ENCODE measurements around the gene ANXA2. TPM values are rescaled to one million over a fixed set of nuclear protein-coding genes. Genes with fewer than 3 reads are reported as not detected.

ANXA2 gene
- total RNA-seq, 1 experiment from 2014 or later = 6.7 TPM

DNA sequence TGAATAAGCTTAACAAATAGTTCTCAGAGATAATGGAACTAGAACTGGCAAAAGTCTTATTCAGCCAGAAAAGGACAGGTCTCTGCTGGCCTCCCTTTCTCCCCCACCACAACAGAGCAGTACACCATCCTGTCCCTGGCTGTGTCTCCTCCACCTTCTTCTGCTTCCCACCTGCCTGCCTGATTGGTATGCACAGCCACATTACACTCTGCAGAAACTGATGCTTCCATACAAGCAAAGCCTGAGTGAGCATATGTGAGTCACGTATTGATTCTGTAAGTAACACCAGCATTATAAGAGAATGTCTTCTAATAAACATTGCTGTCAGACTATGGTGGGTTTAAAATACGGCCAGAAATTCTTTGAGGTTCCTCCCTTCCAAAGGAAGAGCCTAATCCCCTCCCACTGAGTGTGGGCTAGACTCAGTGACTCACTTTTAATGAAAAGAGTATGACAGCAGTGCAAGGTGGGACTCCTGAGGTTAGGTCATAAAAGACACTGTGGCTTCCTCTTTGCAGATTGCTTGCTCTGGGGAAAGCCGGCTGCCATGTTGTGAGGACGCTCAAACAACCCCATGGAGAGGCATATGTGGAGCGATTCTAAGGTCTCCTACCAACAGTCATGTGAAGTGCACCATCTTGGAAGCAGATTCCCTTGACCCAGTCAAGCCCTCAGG, 44.4 kb downstream of the ANXA2 start:
- Histone ChIP-seq H3K4me3 (ENCODE audit: low read length) (no peak overlapping the region), H3K36me3 (ENCODE audit: insufficient read depth, low read length) (no peaks in the 10 kb centered on the region), H3K79me2 (ENCODE audit: low read length) (no peaks in the 10 kb centered on the region), H3K4me1 (ENCODE audit: low read length) (no peaks in the 10 kb centered on the region), H3K27ac (ENCODE audit: low read length) (no peak overlapping the region), H3K27me3 (ENCODE audit: low read length) (no peaks in the 10 kb centered on the region), H4K20me1 (ENCODE audit: insufficient read depth, low read depth, low read length) (no peaks in the 10 kb centered on the region), H3K9ac (ENCODE audit: low read length) (no peak overlapping the region), H2AFZ (ENCODE audit: low read length) (no peak overlapping the region), H3K9me2 (replicated peaks; ENCODE audit: insufficient read depth, low read length) (no peaks in the 10 kb centered on the region), H3K9me3 (ENCODE audit: low read length) (no peaks in the 10 kb centered on the region), H3K4me2 (ENCODE audit: low read depth, low read length, poor library complexity, severe bottlenecking) (no peak overlapping the region)
- DNase-seq = no peak

- H3K36me3 ChIP-seq (ENCODE audit: insufficient read depth, low read length) = no peaks in the 10 kb centered on the region
- H3K27me3 ChIP-seq (ENCODE audit: low read length) = no peaks in the 10 kb centered on the region
- DNase-seq = no peak
Observed at GRCh38 chr15:60352525-60352924, 45.3 kb downstream of the ANXA2 start.

DNA sequence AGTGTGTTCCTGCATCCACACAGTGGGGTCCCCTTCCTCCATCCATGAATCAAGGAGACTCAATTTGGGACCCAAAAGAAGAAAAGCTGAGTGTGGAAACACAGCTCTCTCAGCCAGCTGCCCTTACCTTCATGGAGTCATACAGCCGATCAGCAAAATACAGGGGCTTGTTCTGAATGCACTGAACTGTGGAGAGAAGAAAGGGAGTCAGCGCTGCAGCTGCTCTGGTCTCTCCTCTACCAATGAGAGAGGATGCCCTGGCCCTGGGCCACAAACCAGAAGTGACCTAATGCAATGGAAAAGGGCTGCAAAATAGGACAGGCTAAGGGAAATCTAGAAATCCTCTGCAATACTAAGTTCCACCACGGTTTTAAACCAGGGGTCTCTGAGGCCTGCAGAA, 46.7 kb downstream of the ANXA2 start:
- H3K27me3 ChIP-seq (ENCODE audit: low read length) = no peaks in the 10 kb centered on the region
- H3K9me3 ChIP-seq (ENCODE audit: low read length) = no peaks in the 10 kb centered on the region
- no peak overlapping the region for H3K4me3 ChIP-seq (ENCODE audit: low read length)
- H2AFZ ChIP-seq (ENCODE audit: low read length) = no peak overlapping the region
- DNase-seq = no peak
- H3K36me3 ChIP-seq (ENCODE audit: insufficient read depth, low read length) = no peaks in the 10 kb centered on the region
- H3K4me1 ChIP-seq (ENCODE audit: low read length) = no peaks in the 10 kb centered on the region
- H3K9me2 ChIP-seq (replicated peaks; ENCODE audit: insufficient read depth, low read length) = no peaks in the 10 kb centered on the region
- H3K4me2 ChIP-seq (ENCODE audit: low read depth, low read length, poor library complexity, severe bottlenecking) = no peak overlapping the region
- no peak overlapping the region for H3K27ac ChIP-seq (ENCODE audit: low read length)
- no peak overlapping the region for H3K9ac ChIP-seq (ENCODE audit: low read length)
- no peaks in the 10 kb centered on the region for H3K79me2 ChIP-seq (ENCODE audit: low read length)
- H4K20me1 ChIP-seq (ENCODE audit: insufficient read depth, low read depth, low read length) = no peaks in the 10 kb centered on the region

More at GRCh38 chr15:60352525-60352924, 45.3 kb downstream of the ANXA2 start:
- Histone ChIP-seq H3K9ac (ENCODE audit: low read length) (no peak overlapping the region), H3K4me2 (ENCODE audit: low read depth, low read length, poor library complexity, severe bottlenecking) (no peak overlapping the region), H3K27ac (ENCODE audit: low read length) (no peak overlapping the region), H3K9me2 (replicated peaks; ENCODE audit: insufficient read depth, low read length) (no peaks in the 10 kb centered on the region), H3K79me2 (ENCODE audit: low read length) (no peaks in the 10 kb centered on the region), H4K20me1 (ENCODE audit: insufficient read depth, low read depth, low read length) (no peaks in the 10 kb centered on the region), H3K9me3 (ENCODE audit: low read length) (no peaks in the 10 kb centered on the region), H2AFZ (ENCODE audit: low read length) (no peak overlapping the region), H3K4me3 (ENCODE audit: low read length) (no peak overlapping the region), H3K4me1 (ENCODE audit: low read length) (no peaks in the 10 kb centered on the region)

GRCh38 chr15:60350108-60350507, 47.7 kb downstream of the ANXA2 start:
- Histone ChIP-seq H3K9ac (ENCODE audit: low read length) (no peak overlapping the region), H3K4me1 (ENCODE audit: low read length) (no peaks in the 10 kb centered on the region), H3K9me2 (replicated peaks; ENCODE audit: insufficient read depth, low read length) (no peaks in the 10 kb centered on the region), H3K4me3 (ENCODE audit: low read length) (no peak overlapping the region), H3K79me2 (ENCODE audit: low read length) (no peaks in the 10 kb centered on the region), H3K4me2 (ENCODE audit: low read depth, low read length, poor library complexity, severe bottlenecking) (no peak overlapping the region), H2AFZ (ENCODE audit: low read length) (no peak overlapping the region), H3K27me3 (ENCODE audit: low read length) (no peaks in the 10 kb centered on the region), H4K20me1 (ENCODE audit: insufficient read depth, low read depth, low read length) (no peaks in the 10 kb centered on the region), H3K9me3 (ENCODE audit: low read length) (no peaks in the 10 kb centered on the region), H3K27ac (ENCODE audit: low read length) (no peak overlapping the region), H3K36me3 (ENCODE audit: insufficient read depth, low read length) (no peaks in the 10 kb centered on the region)
- no peak for DNase-seq

GRCh38 chr15:60349589-60349988, 48.2 kb downstream of the ANXA2 start:
- H3K4me2 ChIP-seq (ENCODE audit: low read depth, low read length, poor library complexity, severe bottlenecking) = no peak overlapping the region
- no peak overlapping the region for H2AFZ ChIP-seq (ENCODE audit: low read length)
- H3K27ac ChIP-seq (ENCODE audit: low read length) = no peak overlapping the region
- H3K4me1 ChIP-seq (ENCODE audit: low read length) = no peaks in the 10 kb centered on the region
- H3K79me2 ChIP-seq (ENCODE audit: low read length) = no peaks in the 10 kb centered on the region
- H3K9ac ChIP-seq (ENCODE audit: low read length) = no peak overlapping the region
- H3K27me3 ChIP-seq (ENCODE audit: low read length) = no peaks in the 10 kb centered on the region
- no peaks in the 10 kb centered on the region for H4K20me1 ChIP-seq (ENCODE audit: insufficient read depth, low read depth, low read length)
- DNase-seq = no peak
- no peaks in the 10 kb centered on the region for H3K9me2 ChIP-seq (replicated peaks; ENCODE audit: insufficient read depth, low read length)
- no peaks in the 10 kb centered on the region for H3K9me3 ChIP-seq (ENCODE audit: low read length)
- H3K4me3 ChIP-seq (ENCODE audit: low read length) = no peak overlapping the region
- H3K36me3 ChIP-seq (ENCODE audit: insufficient read depth, low read length) = no peaks in the 10 kb centered on the region

GRCh38 chr15:60347480-60348049, 50.2 kb downstream of the ANXA2 start:
- Histone ChIP-seq H3K4me3 (ENCODE audit: low read length) (no peak overlapping the region), H3K9me3 (ENCODE audit: low read length) (no peaks in the 10 kb centered on the region), H3K27me3 (ENCODE audit: low read length) (no peaks in the 10 kb centered on the region), H4K20me1 (ENCODE audit: insufficient read depth, low read depth, low read length) (no peaks in the 10 kb centered on the region), H3K79me2 (ENCODE audit: low read length) (no peaks in the 10 kb centered on the region), H3K27ac (ENCODE audit: low read length) (no peak overlapping the region), H3K9me2 (replicated peaks; ENCODE audit: insufficient read depth, low read length) (no peaks in the 10 kb centered on the region), H3K4me2 (ENCODE audit: low read depth, low read length, poor library complexity, severe bottlenecking) (no peak overlapping the region), H2AFZ (ENCODE audit: low read length) (no peak overlapping the region), H3K9ac (ENCODE audit: low read length) (no peak overlapping the region), H3K36me3 (ENCODE audit: insufficient read depth, low read length) (no peaks in the 10 kb centered on the region), H3K4me1 (ENCODE audit: low read length) (no peaks in the 10 kb centered on the region)
- no peak for DNase-seq

- Histone ChIP-seq H2AFZ (ENCODE audit: low read length) (no peak overlapping the region), H3K4me3 (ENCODE audit: low read length) (no peak overlapping the region), H3K9me3 (ENCODE audit: low read length) (no peaks in the 10 kb centered on the region), H3K79me2 (ENCODE audit: low read length) (no peaks in the 10 kb centered on the region), H3K27ac (ENCODE audit: low read length) (no peak overlapping the region), H4K20me1 (ENCODE audit: insufficient read depth, low read depth, low read length) (no peaks in the 10 kb centered on the region), H3K4me1 (ENCODE audit: low read length) (no peaks in the 10 kb centered on the region), H3K27me3 (ENCODE audit: low read length) (no peaks in the 10 kb centered on the region), H3K4me2 (ENCODE audit: low read depth, low read length, poor library complexity, severe bottlenecking) (no peak overlapping the region), H3K36me3 (ENCODE audit: insufficient read depth, low read length) (no peaks in the 10 kb centered on the region), H3K9me2 (replicated peaks; ENCODE audit: insufficient read depth, low read length) (no peaks in the 10 kb centered on the region), H3K9ac (ENCODE audit: low read length) (no peak overlapping the region)
- DNase-seq = no peak
Observed at GRCh38 chr15:60346653-60347052, 51.1 kb downstream of the ANXA2 start.

- no peaks in the 10 kb centered on the region for H3K4me1 ChIP-seq (ENCODE audit: low read length)
- H3K9me3 ChIP-seq (ENCODE audit: low read length) = no peaks in the 10 kb centered on the region
- H4K20me1 ChIP-seq (ENCODE audit: insufficient read depth, low read depth, low read length) = no peaks in the 10 kb centered on the region
- H2AFZ ChIP-seq (ENCODE audit: low read length) = no peak overlapping the region
- no peak overlapping the region for H3K27ac ChIP-seq (ENCODE audit: low read length)
- H3K9me2 ChIP-seq (replicated peaks; ENCODE audit: insufficient read depth, low read length) = no peaks in the 10 kb centered on the region
- H3K4me2 ChIP-seq (ENCODE audit: low read depth, low read length, poor library complexity, severe bottlenecking) = no peak overlapping the region
- H3K4me3 ChIP-seq (ENCODE audit: low read length) = no peak overlapping the region
- no peaks in the 10 kb centered on the region for H3K36me3 ChIP-seq (ENCODE audit: insufficient read depth, low read length)
- H3K9ac ChIP-seq (ENCODE audit: low read length) = no peak overlapping the region
- H3K27me3 ChIP-seq (ENCODE audit: low read length) = no peaks in the 10 kb centered on the region
- no peaks in the 10 kb centered on the region for H3K79me2 ChIP-seq (ENCODE audit: low read length)
- DNase-seq = peak; percentile 10
Observed at GRCh38 chr15:60346077-60346476, 51.7 kb downstream of the ANXA2 start.

All from Karpas-422 (cell line).